HFFc6 (cell line): ENCODE data around the gene MFSD2A. TPM values are rescaled to one million over a fixed set of nuclear protein-coding genes. Genes with fewer than 3 reads are reported as not detected.

Experiments used
- DNase-seq: peaks from one replicate; pipeline ENCODE4 v3.0.0-alpha.2; 2018
- H3K27ac Mint-ChIP-seq: 2 replicates; pipeline ENCODE4 v1.8.0; 2020; ENCODE audit warnings: mild to moderate bottlenecking, mixed read lengths
- H3K27me3 Mint-ChIP-seq: 2 replicates; pipeline ENCODE4 v1.8.0; 2021; ENCODE audit warnings: mild to moderate bottlenecking, moderate library complexity, mixed read lengths; ENCODE audit not compliant: insufficient read depth
- H3K36me3 Mint-ChIP-seq: 2 replicates; pipeline ENCODE4 v1.8.0; 2021; ENCODE audit warnings: low read depth, mixed read lengths
- H3K4me1 Mint-ChIP-seq: 2 replicates; pipeline ENCODE4 v1.8.0; 2020; ENCODE audit warnings: low read depth, mixed read lengths
- H3K4me3 Mint-ChIP-seq: 2 replicates; pipeline ENCODE4 v1.8.0; 2020; ENCODE audit warnings: mild to moderate bottlenecking, moderate library complexity, mixed read lengths
- H3K9me3 Mint-ChIP-seq: 2 replicates; pipeline ENCODE4 v1.8.0; 2020; ENCODE audit warnings: mild to moderate bottlenecking, mixed read lengths
- total RNA-seq, 6 experiments: library from RNA; stranded (reverse); fragmentation: NEBNext Ultra II Directional; extraction: Animal tissue kit (Norgen Biotek cat#: 25700); gene quantifications; 2 replicates in 1 of 6; 3 replicates in 5 of 6; pipeline ENCODE4 v1.2.3, GENCODE V29; 2021
- TF ChIP-seq, protein P1 (sequence below): fragments of 200-600 bp; sonication (generic); IDR thresholded peaks from 2 replicates; pipeline ENCODE4 v1.5.0; 2021; ENCODE audit warnings: antibody characterized with exemption, mild to moderate bottlenecking

Gene MFSD2A
- total RNA-seq, 6 experiments from 2014 or later, result 3.2 to 4.8 (median 3.5) TPM

DNA sequence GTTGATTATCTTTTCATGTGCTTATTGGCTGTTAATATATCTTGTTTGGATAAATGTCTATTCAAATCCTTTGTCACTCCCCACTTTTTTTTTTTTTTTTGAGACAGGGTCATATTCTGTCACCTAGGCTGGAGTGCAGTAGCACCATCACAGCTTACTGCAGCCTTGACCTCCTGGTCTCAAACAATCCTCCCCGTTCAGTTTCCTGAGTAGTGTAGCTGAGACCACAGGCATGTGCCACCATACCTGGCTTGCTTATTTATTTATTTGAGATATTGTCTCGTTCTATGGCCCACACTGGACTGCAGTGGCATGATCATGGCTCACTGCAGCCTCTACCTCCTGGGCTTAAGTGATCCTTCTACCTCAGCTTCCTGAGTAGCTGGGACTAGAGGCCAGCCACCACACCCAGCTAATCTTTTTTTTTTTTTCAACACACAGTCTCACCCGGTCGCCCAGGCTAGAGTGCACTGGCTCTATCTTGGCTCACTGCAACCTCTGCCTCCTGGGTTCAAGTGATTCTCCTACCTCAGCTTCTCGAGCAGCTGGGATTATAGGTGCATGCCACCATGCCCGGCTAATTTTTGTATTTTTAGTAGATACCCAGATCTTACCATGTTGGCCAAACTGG lies 39.3 kb upstream of the MFSD2A start:
- DNase-seq, result no peak
- no peaks in the 10 kb centered on the region for H3K4me1 Mint-ChIP-seq
- no peaks in the 10 kb centered on the region for H3K36me3 Mint-ChIP-seq
- no peak overlapping the region for H3K27ac Mint-ChIP-seq
- no peak overlapping the region for H3K4me3 Mint-ChIP-seq
- peaks cover 17% of the 10 kb centered on the region for H3K27me3 Mint-ChIP-seq
- H3K9me3 Mint-ChIP-seq, result no peaks in the 10 kb centered on the region
- TF ChIP-seq, protein P1, sequence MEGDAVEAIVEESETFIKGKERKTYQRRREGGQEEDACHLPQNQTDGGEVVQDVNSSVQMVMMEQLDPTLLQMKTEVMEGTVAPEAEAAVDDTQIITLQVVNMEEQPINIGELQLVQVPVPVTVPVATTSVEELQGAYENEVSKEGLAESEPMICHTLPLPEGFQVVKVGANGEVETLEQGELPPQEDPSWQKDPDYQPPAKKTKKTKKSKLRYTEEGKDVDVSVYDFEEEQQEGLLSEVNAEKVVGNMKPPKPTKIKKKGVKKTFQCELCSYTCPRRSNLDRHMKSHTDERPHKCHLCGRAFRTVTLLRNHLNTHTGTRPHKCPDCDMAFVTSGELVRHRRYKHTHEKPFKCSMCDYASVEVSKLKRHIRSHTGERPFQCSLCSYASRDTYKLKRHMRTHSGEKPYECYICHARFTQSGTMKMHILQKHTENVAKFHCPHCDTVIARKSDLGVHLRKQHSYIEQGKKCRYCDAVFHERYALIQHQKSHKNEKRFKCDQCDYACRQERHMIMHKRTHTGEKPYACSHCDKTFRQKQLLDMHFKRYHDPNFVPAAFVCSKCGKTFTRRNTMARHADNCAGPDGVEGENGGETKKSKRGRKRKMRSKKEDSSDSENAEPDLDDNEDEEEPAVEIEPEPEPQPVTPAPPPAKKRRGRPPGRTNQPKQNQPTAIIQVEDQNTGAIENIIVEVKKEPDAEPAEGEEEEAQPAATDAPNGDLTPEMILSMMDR, result no peak

DNA sequence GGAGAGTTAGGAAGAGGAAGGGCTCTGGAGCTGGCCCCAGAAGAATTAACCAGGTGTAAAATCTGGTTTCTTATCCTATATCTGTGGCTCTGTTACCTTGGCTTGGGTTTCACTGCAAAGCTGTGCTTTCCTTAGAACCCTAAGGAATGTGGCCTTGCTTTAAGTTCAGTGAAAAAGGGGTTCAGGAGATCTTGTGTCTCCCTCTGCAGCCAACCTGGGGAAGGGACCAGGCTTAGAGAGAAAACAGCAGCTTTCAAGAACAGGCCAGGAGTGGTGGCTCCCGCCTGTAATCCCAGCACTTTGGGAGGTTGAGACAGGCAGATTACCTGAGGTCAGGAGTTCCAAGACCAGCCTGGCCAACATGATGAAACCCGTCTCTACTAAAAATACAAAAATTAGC lies 37.1 kb upstream of the MFSD2A start:
- DNase-seq, result no peak
- no peaks in the 10 kb centered on the region for H3K9me3 Mint-ChIP-seq
- no peaks in the 10 kb centered on the region for H3K36me3 Mint-ChIP-seq
- no peak overlapping the region for H3K27ac Mint-ChIP-seq
- TF ChIP-seq, protein P1, result no peak
- H3K4me3 Mint-ChIP-seq, result no peak overlapping the region
- H3K27me3 Mint-ChIP-seq, result peaks cover 11% of the 10 kb centered on the region
- H3K4me1 Mint-ChIP-seq, result no peaks in the 10 kb centered on the region

DNA sequence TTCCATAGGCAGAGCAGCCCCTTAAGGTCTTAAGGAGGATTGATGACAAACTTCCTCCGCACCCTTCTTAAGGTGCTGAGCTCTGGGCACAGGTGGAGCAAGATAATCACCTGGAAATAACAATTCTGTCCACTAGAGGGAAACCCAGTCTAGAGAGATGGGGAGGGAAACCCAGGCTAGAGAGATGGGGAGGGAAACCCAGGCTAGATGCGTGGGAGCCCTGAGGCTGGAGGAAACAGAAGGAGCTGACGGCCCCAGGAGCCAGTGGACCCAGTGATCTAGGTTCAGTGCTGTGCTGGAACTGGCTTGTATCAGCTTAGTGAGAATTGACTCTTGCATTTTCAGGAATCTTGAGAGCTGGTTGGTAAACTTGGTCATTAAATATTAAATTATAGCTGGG lies 35.4 kb upstream of the MFSD2A start:
- H3K9me3 Mint-ChIP-seq, result no peaks in the 10 kb centered on the region

DNA sequence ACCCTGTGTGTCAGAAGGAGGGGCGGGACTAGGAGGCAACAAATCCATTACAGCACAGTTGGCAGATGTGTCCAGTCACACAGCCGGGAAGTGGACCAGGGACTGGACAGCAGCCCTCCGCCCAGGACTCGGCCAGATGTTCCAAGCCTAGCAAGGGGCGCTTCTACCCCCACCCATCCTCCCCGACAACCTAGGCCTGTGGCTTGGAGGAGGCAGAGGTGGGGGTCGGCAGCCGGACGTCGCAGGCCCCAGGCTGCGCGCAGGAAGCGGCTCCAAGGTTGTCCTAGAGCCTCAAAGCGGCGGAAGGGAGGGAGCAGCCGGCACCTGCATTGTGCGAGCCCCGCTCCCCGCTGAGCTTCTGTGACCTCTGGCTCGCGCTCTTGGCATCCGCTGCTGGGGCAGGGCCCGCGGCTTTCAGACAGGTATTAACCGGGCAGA lies 32.7 kb upstream of the MFSD2A start:
- no peak overlapping the region for H3K4me3 Mint-ChIP-seq
- no peaks in the 10 kb centered on the region for H3K36me3 Mint-ChIP-seq
- no peaks in the 10 kb centered on the region for H3K9me3 Mint-ChIP-seq
- H3K27ac Mint-ChIP-seq, result no peak overlapping the region
- TF ChIP-seq, protein P1, result no peak
- DNase-seq, result no peak
- peaks cover 17% of the 10 kb centered on the region for H3K4me1 Mint-ChIP-seq
- H3K27me3 Mint-ChIP-seq, result peaks cover 8% of the 10 kb centered on the region

More for the DNA sequence above, 35.4 kb upstream of the MFSD2A start:
- no peaks in the 10 kb centered on the region for H3K4me1 Mint-ChIP-seq
- no peak overlapping the region for H3K27ac Mint-ChIP-seq
- H3K4me3 Mint-ChIP-seq, result no peak overlapping the region
- no peaks in the 10 kb centered on the region for H3K36me3 Mint-ChIP-seq
- DNase-seq, result peak; percentile 52
- peaks cover 11% of the 10 kb centered on the region for H3K27me3 Mint-ChIP-seq
- TF ChIP-seq, protein P1, result peak; percentile 82

DNA sequence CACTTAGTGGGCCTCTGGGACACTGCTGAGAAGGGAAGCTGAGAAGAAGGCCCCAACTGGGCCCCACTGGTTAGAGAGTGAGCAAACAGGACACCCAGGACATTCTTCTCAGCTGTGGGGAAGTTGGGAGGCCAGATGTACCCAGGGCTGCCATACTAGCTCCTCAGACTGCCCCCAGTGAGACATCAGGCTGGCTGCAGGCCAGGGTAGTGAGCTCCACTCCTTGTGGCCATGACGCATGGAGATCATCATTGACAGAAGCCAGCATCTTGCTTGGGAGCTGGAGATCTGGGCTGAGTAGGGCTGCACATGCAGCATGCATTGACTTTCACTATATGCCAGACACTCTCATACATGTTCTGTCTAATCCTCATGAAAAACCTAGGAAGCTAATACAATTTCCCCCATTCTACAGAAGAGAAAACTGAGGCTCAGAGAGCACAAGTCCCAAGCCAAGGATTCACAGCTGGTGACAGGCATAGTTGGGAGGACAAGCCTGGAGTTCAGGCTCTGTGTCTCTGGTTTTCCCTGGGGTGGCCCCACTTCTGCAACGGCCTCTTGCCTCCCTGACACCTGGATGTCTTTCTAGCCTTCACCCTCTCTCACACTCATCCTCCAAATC lies 29.1 kb upstream of the MFSD2A start:
- peaks cover 13% of the 10 kb centered on the region for H3K27me3 Mint-ChIP-seq
- H3K36me3 Mint-ChIP-seq, result no peaks in the 10 kb centered on the region
- H3K9me3 Mint-ChIP-seq, result no peaks in the 10 kb centered on the region
- DNase-seq, result no peak
- peaks cover 17% of the 10 kb centered on the region for H3K4me1 Mint-ChIP-seq
- TF ChIP-seq, protein P1, result no peak
- H3K27ac Mint-ChIP-seq, result no peak overlapping the region
- H3K4me3 Mint-ChIP-seq, result no peak overlapping the region
